A673 (cell line): ENCODE data around the gene LATS2.

Source experiments
- CTCF ChIP-seq: fragments of 300-800, 200-600 bp; sonication (generic); conservative IDR thresholded peaks from 2 replicates; pipeline ENCODE4 v1.5.1; 2017; ENCODE audit warnings: low read depth, mild to moderate bottlenecking, antibody characterized with exemption, low read length, moderate library complexity, mixed read lengths
- EZH2 ChIP-seq: fragments of 200-600 bp; sonication (generic); IDR thresholded peaks from 2 replicates; pipeline ENCODE4 v1.6.1; 2017; ENCODE audit warnings: borderline replicate concordance, low read depth, mild to moderate bottlenecking, mixed read lengths, antibody characterized with exemption, low read length; ENCODE audit not compliant: poor library complexity, severe bottlenecking

GRCh38 chr13:21071924-21072323, 10.5 kb upstream of the LATS2 start:
- TF ChIP-seq CTCF, result no peak
- no peak for TF ChIP-seq EZH2
